GM18870 (cell line): ENCODE measurements around the gene ZFHX3.
"Not testable (repeated sequence)": the region's sequence is repeated elsewhere in the genome, so short reads cannot be mapped to it uniquely, and the experiment has no call there.

Experiments used
- ATAC-seq: cut with Tn5 transposase; IDR thresholded peaks from one replicate; pipeline ENCODE4 v1.9.1; 2021; ENCODE audit warnings: moderate library complexity; ENCODE audit not compliant: unreplicated experiment

Gene ZFHX3

GRCh38 chr16:73000020-73000906 lies 47.7 kb downstream of the ZFHX3 start:
- ATAC-seq, result no peak

- ATAC-seq, result no peak
Measured at GRCh38 chr16:72999541-73000019, 48.3 kb downstream of the ZFHX3 start.

GRCh38 chr16:72997141-72997542 lies 50.8 kb downstream of the ZFHX3 start:
- no peak for ATAC-seq

- ATAC-seq, result no peak
Measured at GRCh38 chr16:72996291-72997062, 51.5 kb downstream of the ZFHX3 start.

- ATAC-seq, result not testable (repeated sequence)
Measured at GRCh38 chr16:72995882-72996270, 52.1 kb downstream of the ZFHX3 start.

GRCh38 chr16:72995151-72995881 lies 52.6 kb downstream of the ZFHX3 start:
- ATAC-seq, result no peak

GRCh38 chr16:72992142-72992601 lies 55.8 kb downstream of the ZFHX3 start:
- ATAC-seq, result no peak

- ATAC-seq, result no peak
Measured at GRCh38 chr16:72991644-72992043, 56.3 kb downstream of the ZFHX3 start.

- no peak for ATAC-seq
Measured at GRCh38 chr16:72991211-72991610, 56.7 kb downstream of the ZFHX3 start.

GRCh38 chr16:72990571-72990970 lies 57.4 kb downstream of the ZFHX3 start:
- ATAC-seq, result no peak

GRCh38 chr16:72989579-72990551 lies 58.1 kb downstream of the ZFHX3 start:
- ATAC-seq, result no peak

GRCh38 chr16:72989203-72989578 lies 58.7 kb downstream of the ZFHX3 start:
- not testable (repeated sequence) for ATAC-seq

GRCh38 chr16:72988569-72988968 lies 59.4 kb downstream of the ZFHX3 start:
- no peak for ATAC-seq

GRCh38 chr16:72987480-72987901 lies 60.4 kb downstream of the ZFHX3 start:
- no peak for ATAC-seq

- ATAC-seq, result no peak
Measured at GRCh38 chr16:72985995-72986394, 61.9 kb downstream of the ZFHX3 start.

GRCh38 chr16:72985148-72985941 lies 62.6 kb downstream of the ZFHX3 start:
- ATAC-seq, result no peak

- ATAC-seq, result no peak
Measured at GRCh38 chr16:72983728-72984350, 64.1 kb downstream of the ZFHX3 start.

- no peak for ATAC-seq
Measured at GRCh38 chr16:72983241-72983640, 64.7 kb downstream of the ZFHX3 start.

- ATAC-seq, result no peak
Measured at GRCh38 chr16:72979974-72980373, 68.0 kb downstream of the ZFHX3 start.
